ENCODE data around the gene ST6GALNAC4. TPM values are rescaled to one million over a fixed set of nuclear protein-coding genes. Genes with fewer than 3 reads are reported as not detected.

ST6GALNAC4 gene
- polyA plus RNA-seq, 1 of the 3 experiments (the other 2 are of a cell fraction) = 30.2 TPM

- no peak for TF ChIP-seq USF1 (IDR thresholded peaks at IDR 0.05; ENCODE audit: borderline replicate concordance, low read depth)
- no peak for TF ChIP-seq GATA2 (CRISPR knock-in tag; IDR thresholded peaks at IDR 0.05)
These were observed 1.6 kb upstream of the ST6GALNAC4 start (continued) for GRCh38 chr9:127918183-127919107.

GRCh38 chr9:127917603-127918002, 762 bp upstream of the ST6GALNAC4 start:
- peak overlapping the region; percentile 58 for H3K4me2 ChIP-seq
- ChIA-PET POLR2A (interaction anchor here (0.6 to 1.4 kb wide), 4 partner anchors 19 to 47 kb away, joined by 3 to 7 read pairs (median 6); no protein-coding TSS in a partner anchor), CTCF (interaction anchor here (0.6 to 7.0 kb wide), 6 partner anchors 18 to 615 kb away, joined by 3 to 41 read pairs (median 4); partner anchors contain the start of genes ST6GALNAC6 and TOR2A)
- H3K36me3 ChIP-seq (replicated peaks in 1 of 2; ENCODE audit: control insufficient read depth in 1 of 2, insufficient read depth in 2 of 2, low read length in 1 of 2) = no peaks in the 10 kb centered on the region
- H3K9me3 ChIP-seq = no peaks in the 10 kb centered on the region
- no peaks in the 10 kb centered on the region for H4K20me1 ChIP-seq (ENCODE audit: insufficient read depth)
- H3K79me2 ChIP-seq (ENCODE audit: insufficient read depth) = peaks cover 14% of the 10 kb centered on the region
- H3F3A ChIP-seq (replicated peaks; ENCODE audit: insufficient read depth) = peaks cover 28% of the 10 kb centered on the region
- H3K4me3 ChIP-seq (ENCODE audit: low read depth in 2 of 2, low read length in 1 of 2) = peak overlapping the region in 1 of 2 experiments; percentile 32; a peak in 1 of 4 replicates
- H3K9me2 ChIP-seq = no peaks in the 10 kb centered on the region
- WGBS (ENCODE audit: low lambda C conversion rate) = 54% methylated on average over 6 of the region's 6 CpGs
- no peaks in the 10 kb centered on the region for H3K27me3 ChIP-seq (ENCODE audit: insufficient read depth)
- peak overlapping the region; percentile 90; the same call in 1 of the 2 replicates for H2AFZ ChIP-seq (ENCODE audit: low read depth)
- DNase-seq = no peak
- peak overlapping the region in 1 of 2 experiments; percentile 95; a peak in 2 of 4 replicates for H3K27ac ChIP-seq (ENCODE audit: low read depth in 2 of 2, low read length in 1 of 2)
- peak overlapping the region; percentile 39; the same call in 1 of the 2 replicates for H3K9ac ChIP-seq
- TF ChIP-seq USF2 (IDR thresholded peaks at IDR 0.05; ENCODE audit: borderline replicate concordance, low read depth, low read length) = no peak
- no peak for TF ChIP-seq RCOR1 (IDR thresholded peaks at IDR 0.05; ENCODE audit: low read length)
- TF ChIP-seq RAD21 (IDR thresholded peaks at IDR 0.05; ENCODE audit: low read length) = no peak
- TF ChIP-seq MAX (IDR thresholded peaks at IDR 0.05; ENCODE audit: low read depth) = no peak
- TF ChIP-seq CTCF (IDR thresholded peaks at IDR 0.05) = no peak
- TF ChIP-seq YY1 (IDR thresholded peaks at IDR 0.05; ENCODE audit: low read depth) = no peak
- H3K4me1 ChIP-seq (ENCODE audit: control insufficient read depth in 1 of 2, insufficient read depth in 2 of 2, low read depth in 1 of 2, low read length in 1 of 2) = peaks cover 20 to 35% of the 10 kb centered on the region in 2 experiments; a peak in 3 of 4 replicates
